ENCODE measurements around the gene IL4I1.

The IL4I1 gene

DNA sequence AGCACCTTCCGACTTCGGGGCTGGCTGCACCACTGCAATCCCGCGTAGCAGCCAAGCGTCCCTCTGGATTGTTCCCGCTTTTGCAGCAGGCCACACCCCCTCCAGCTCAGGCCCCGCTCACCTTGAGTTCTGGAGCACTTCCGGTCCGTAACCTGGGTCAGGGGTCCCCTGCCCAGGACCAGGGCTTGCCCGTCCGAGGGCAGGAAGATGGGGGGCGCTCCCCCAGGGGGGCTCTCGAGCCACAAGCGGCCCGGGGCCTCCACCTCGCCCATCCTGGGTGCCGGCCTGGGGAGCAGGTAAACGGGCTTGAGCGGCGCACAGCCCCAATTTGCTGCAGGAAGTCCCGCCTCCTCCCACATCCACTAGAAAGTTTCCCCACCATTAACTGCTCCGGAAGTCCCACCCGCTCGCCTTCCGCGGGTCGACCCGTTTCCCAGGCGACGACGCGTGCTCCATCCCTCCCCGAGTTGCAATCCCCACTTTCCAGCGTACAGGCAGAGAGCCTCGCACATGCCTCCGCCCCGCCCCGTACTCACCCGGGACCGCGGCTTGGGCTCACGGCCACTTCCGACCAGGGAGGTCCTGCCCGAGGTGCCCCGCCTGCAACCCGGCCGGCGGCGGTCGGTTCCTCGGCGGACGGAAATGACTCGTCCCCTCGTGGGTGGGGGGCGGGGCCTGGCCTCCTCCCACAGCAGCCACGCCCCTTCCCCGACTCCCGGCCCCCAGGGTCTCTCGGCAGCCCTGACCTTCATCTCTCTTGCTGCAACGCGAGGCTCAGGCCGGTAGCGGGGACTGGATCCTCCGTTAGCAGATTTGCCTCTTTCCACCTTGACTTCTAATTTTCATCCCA is 29.5 kb downstream of the IL4I1 start, which contains the start of gene PNKP:
TSS of gene PNKP (minus strand) at position 644 of the 850 bp plus-strand sequence. CDS start at position 272, 372 bp downstream.
- peak; percentile 64 to 96 (median 80) for DNase-seq (ENCODE audit: low read depth in 4 of 4, low spot score in 1 of 4)

DNA sequence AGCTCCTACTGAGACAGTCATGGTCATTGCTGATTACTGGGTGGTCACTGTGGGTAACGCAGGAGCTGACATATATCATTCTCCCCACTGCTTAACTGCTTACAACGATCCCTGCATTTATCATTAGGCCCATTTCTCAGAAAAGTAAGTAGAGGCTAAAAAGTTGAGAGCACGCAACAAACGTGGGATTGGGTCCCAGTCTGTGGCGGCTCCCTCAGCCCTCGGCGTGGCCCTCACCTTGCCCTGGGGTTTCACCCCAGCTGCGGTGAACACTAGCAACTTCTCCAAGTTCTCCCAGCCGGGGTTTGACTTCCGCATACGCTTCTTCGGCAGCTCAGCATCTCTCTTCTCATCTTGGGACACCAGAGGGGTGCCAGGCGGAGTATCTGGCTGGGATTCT is 31.8 kb downstream of the IL4I1 start:
- no peak for DNase-seq (ENCODE audit: low read depth in 4 of 4, low spot score in 1 of 4)

DNA sequence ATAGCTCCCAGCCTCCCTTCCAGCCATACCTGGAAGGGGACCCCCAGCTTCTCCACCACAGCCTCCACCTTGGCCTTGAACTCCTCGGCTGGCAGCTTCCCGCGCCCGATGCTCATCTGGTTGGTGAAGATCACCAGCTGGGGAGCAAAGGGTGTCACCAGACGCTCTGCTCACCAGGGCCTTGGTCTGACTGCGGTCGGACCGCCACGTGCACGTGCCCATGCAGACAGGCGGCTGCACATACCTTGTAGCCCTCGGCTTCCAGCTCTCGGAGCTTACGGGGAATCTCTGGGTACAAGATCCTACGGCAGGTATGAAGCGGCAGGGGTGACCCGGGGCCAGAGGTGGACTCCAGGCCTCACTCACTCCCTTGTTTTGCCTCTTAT is 32.8 kb downstream of the IL4I1 start:
- no peak for DNase-seq (ENCODE audit: low read depth in 4 of 4, low spot score in 1 of 4)

DNA sequence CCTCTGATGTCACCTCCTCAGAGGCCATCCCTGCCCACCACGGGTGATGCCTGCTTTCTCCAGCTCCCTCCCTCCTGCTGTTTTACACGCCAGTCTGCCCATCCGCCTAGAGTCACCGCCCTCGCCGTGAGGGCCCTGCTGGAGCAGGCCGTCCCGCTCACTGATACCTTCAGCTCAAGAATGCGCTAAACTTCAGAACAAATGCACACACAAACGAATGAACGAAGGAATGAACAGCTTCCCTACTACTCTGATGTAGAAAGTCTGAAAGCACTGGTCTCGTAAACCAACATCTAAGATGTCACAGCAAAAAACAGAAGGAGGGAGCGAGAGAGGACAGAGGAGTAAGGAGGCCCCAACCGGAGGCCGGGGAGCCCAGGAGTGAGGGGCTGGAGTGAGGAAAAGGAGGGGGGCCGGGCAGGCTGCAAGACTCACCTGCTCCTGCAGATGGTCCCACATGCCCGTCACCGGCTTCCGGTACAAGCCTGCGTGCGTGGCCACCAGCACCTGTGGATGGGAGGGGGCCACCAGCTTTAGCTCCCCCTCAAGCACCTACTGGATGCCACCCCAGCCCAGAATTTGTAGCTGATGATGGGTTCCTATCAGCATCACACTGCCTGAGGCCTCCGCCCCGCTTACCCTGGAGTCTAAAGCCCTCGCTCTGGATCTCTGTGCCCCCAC is 33.3 kb downstream of the IL4I1 start:
- DNase-seq (ENCODE audit: low read depth in 4 of 4, low spot score in 1 of 4) = no peak

DNA sequence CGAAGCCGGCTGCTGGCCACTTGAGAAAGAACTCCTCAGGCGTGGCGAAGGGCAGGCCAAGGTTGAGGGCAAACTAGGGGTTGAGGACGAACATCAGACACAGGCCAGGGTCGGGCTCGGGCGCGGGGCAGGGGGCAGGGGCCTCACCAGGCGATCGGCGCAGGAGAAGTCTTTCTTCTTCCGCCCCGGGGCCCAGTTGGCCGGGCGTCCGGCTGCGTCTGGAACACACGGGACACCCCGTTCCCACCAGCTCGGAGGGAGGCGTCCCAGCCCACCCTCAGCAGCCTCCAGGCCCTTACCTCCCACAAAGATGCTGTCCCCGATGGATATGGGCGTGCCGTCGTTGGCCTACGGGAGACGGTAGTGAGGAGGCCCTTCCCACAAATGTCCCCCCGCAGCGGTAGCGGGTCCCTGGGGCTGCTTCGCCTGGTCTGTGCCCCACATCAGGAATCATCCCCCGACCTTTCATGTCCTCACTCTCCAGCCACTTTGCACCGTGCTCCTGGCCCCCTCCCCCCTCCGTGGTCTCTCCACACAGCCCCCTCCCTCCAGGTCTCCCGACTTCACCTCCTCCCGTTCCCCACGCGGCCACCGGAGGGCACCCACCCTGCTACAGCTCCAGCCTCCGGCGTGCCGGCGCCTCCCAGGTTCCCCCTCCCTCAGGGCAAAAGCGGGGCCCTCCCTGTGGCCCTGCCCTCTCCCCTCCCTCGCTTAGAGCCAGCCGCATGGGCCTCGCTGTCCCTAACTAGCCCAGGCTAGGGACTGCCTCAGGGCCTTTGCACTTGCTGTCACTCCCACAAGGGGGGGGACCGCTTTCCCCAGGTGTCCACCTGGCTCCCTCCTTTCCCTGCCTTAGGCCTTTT is 34.1 kb downstream of the IL4I1 start:
- no peak for DNase-seq (ENCODE audit: low read depth in 4 of 4, low spot score in 1 of 4)

DNA sequence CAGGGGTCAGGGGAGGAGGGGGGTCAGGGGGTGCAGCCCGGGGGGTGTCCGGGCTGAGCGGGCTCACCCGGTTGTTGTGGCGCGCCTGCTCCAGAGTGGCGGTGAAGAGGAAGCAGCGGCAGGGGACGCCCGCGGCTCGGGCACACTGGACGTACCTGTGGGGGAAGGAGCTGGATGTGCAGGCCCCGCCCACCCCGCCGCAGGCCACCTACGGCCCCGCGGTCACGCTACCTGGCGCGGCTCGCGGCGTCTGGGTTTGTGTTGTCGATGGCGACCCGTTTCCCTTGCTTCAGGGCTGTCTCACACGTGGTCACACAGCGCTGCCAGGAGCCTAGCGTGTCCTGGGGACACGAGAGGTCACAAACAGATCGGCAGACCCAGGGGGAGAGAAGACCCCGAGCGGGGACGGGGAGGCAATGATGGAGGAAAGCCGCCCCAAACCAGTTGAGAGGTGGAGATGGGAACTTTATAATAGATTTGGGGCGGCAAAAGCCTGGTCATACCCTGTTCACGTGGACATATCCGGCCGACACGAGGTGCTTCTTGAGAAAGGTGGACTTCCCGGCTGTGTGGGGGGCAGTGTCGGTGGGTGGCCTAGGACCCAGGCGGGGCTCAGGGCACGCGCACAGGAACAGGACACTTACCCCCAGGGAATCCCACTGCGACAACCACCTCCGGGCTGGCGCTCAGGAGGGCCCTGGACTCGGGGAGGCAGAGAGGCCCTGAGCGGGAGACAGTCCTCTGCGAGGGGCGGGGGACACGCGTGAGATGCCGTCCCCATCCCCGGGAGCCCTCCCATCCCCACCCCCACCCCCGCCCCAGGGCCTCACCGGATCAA is 34.9 kb downstream of the IL4I1 start:
- no peak for DNase-seq (ENCODE audit: low read depth in 4 of 4, low spot score in 1 of 4)

DNA sequence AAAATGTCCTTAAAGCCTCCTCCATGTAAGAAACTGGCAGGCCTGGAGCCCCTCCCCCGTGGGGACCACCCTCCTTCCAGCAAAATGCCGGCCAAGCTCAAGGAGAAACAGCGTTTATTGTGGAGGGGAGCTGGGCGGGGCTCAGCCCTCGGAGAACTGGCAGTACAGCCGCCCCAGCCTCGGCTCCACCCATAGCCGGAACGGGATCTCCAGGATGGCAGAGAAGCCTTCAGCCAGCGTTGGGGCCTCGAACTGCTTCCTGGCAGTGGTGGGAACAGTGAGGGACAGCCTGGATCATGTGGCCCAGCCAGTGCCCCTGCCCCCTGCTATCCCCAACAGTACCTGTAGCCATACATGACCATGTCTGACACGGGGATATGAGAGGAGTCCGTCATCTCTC is 35.6 kb downstream of the IL4I1 start:
- DNase-seq (ENCODE audit: low read depth in 4 of 4, low spot score in 1 of 4) = no peak

DNA sequence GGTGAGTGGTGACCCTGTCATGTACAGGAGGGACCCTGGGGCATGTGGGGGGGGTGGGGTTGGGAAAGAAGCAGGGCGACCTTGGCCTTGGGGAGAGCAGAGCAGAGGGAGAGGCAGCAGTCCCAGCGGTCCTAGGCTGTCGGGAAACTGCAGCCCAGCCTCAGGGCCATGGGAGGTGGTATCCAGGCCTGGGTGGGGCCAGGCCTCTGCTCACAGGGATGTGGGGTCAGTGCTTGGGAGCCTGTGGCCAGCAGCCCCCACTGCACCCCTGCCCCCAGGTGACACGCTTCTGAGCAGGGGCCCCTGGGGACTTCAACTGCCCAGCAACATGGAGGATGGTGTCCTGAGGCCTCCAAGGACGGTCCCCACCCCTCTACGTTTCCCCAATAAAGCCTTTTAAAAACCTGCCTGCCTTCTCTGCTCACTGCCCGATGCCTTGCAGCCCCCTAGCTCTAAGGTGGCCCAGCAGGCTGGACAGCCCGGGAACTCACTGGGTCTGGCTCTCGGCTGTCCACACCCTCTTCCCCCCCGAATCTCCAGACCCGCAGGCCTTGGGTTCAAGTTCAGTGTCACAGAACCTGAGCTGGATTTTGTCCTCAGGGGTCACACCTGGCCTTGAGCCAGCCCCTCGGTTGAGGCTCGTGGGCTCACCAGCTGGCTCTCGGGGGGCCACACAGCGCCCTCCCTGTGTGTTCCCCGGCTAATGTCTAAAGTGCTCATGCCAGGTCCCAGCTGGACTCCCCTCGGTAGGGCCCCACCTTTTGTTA is 36.2 kb downstream of the IL4I1 start:
- DNase-seq (ENCODE audit: low read depth in 4 of 4, low spot score in 1 of 4) = no peak

DNA sequence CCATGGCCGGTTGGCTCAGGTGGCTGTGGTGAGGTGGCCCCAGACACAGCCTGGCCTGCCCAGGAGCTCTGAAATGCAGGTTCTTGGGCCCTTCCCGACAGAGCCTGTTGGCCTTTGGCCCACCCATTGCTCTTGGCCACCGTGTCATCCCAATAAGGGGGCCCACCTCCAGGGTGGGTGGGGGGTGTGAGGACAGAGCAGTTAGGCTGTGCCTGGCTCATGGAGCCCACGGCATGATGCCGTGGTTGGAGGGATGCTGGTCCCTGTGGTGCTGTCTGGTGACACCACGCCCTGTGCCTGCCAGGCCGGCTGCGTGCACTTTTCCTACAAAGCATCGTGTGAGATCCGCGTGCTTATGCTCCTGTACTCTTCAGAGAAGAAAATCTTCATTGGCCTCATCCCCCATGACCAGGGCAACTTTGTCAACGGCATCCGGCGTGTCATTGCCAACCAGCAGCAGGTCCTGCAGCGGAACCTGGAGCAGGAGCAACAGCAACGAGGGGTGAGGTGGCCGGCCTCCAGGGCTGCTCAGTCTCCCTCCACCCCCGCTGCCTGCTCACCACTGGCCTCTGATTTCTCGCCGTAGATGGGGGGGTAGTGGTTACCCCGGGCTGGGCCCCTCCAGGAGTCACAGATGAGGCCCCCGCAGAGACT is 36.9 kb downstream of the IL4I1 start:
- no peak for DNase-seq (ENCODE audit: low read depth in 4 of 4, low spot score in 1 of 4)

DNA sequence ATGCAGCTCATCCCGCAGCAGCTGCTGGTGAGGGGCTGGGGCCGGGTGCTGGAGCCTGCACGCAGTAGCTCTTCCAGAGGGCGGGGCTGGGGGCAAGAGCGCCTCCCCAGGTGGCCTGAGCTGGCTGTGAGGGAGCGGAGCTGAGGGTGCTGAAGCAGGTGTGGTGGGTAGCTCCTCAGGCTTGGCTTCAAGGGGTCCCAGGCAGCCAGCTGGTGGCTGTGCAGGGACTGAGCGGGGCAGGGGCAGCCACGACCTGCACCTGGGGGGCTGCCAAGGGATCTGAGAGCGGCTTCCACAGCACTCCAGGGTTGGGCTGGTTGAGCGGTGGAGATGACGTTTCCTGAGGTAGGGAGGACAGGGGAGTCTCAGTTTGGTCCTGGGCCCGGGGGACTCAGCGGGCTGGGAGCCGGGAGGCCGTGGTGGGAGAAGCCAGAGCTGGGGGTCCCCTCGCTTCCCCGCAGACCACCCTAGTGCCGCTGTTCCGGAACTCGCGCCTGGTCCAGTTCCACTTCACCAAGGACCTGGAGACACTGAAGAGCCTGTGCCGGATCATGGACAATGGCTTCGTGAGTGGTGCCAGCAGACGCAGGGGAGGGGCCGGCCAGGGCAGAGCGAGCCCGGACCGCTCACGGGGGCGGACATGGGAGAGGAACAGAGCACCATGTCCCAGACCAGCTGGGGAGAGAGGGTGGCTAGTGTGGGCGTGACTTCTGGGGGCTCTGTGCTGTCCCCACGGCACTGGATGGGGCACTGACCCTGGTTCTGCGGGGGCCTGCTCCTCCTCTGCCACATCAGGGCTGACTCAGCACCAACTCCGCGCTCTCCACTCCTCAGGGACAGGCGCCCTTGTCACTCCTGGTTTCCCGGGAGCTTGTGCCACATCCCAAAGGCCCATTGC is 38.4 kb downstream of the IL4I1 start:
- DNase-seq (ENCODE audit: low read depth in 4 of 4, low spot score in 1 of 4) = no peak

DNA sequence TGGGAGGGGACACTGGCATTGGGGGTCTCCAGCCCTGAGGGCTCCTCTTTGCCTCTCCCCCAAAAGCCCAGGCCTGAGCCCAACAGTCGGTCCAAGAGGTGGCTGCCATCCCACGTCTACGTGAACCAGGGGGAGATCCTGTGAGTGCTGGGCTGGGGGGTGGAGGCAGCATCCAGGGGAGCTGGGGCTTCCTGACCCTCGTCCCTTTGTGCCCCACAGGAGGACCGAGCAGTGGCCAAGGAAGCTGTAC is 38.9 kb downstream of the IL4I1 start:
- DNase-seq (ENCODE audit: low read depth in 4 of 4, low spot score in 1 of 4) = no peak

DNA sequence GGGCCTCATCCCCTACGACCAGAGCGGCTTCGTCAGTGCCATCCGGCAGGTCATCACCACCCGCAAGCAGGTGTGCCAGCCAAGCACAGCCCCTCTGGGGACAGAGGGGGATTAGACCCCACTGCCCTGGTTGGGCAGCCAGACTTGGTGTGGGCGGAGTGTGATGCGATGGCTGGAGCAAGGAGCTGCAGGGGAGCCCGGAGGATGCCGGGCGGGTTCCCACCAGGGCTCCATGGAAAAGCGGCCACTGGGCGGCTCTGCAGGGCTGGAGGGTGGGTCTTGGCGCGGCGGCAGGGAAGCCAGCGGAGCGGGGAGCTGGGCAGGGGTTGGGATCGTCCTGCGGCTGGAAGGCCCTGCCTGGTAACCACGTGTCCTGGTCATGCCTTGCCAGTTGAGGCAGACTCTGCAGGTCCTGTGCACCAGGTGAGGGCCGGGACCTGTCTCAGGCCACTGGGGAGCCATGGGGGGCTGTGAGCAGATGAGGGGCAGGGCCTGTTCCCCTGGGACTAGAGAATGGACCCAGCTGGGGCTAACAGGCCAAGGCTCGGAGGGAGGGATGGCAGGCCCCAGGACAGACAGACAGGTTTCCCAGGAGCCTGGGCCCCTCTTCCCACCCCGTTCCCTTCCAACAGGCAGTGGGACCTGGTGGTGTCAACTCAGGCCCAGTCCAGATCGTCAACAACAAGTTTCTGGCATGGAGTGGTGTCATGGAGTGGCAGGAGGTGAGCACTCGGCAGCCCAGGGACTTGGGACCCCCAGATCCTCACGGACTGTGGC is 39.4 kb downstream of the IL4I1 start:
- DNase-seq (ENCODE audit: low read depth in 4 of 4, low spot score in 1 of 4) = no peak

DNA sequence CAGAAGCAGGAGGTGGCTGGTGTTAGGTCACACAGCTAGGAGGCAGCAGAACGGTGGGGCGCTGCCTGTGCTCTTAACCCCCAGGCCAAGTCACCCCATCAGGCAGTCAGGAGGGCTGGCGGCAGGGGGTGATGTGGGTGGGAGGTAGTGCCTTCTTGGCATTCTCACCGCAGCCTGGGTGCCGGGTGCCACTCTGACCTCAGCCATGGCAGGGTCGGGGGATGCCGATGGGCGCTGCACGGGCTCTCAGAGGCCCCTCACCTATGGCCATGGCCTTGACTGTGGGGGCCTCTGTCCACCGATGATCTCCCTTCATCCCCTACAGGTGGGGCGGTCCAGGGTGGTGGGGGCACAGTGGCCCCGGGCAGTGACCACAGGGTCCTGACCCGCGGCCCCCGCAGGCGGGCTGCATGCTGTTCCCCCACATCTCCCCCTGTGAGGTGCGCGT is 40.1 kb downstream of the IL4I1 start:
- no peak for DNase-seq (ENCODE audit: low read depth in 4 of 4, low spot score in 1 of 4)

DNA sequence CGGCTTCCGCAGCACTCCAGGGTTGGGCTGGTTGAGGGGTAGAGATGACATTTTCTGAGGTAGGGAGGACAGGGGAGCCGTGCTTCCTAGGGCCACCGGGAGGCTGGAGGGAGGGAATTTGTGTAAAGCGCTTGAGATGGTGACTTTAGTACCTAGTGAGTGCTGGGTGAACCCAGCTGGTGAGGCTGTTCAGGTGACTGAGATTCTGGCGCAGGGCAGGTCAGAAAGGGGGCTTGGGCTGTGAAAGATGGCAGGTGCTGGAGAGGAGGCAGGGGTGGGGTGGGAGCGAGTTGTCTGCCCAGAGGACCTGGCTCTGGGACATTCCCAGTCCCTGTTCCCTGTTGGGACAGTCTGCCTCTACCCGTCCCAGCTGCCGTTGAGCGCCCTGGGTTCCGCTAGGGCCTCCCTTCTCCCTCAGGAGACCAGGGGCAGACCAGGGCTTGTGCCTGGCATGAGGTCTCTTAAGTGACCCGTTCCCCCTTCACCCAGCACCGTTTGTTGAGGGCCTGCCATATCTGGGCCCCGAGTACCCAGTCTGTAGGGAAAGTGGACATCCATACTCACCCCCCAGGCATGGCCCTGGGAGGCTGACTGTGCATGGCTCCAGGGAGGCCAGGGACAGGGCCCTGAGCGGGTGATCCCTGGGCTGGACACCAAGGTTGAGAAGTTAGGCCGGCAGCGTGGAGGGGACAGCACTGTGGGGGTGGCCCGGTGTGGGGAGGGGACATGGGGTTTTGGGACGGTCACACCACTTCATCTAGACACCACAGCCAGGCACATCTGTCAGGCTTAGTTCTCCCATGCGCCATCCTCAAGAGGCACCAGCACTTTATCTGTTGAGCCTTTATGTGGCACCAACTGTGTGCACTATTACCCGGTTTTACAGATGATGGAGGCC is 40.8 kb downstream of the IL4I1 start:
- no peak for DNase-seq (ENCODE audit: low read depth in 4 of 4, low spot score in 1 of 4)

DNA sequence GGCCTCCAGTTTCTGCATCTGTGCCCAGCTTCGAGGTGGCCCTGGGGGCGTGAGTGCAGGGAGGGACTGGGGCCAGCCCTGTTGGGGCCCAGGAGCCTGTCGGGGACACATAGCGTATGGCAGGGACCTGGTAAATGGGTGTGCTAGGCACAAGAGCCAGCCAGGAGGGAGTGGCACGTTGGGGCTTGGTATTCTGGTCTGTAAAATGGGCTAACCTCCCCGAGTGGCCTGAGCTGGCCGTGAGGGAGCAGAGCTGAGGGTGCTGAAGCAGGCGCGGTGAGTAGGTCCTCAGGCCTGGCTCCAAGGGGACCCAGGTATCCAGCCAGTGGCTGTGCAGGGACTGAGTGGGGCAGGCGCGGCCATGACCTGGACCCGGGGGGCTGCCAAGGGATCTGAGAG is 41.4 kb downstream of the IL4I1 start:
- DNase-seq (ENCODE audit: low read depth in 4 of 4, low spot score in 1 of 4) = no peak

DNA sequence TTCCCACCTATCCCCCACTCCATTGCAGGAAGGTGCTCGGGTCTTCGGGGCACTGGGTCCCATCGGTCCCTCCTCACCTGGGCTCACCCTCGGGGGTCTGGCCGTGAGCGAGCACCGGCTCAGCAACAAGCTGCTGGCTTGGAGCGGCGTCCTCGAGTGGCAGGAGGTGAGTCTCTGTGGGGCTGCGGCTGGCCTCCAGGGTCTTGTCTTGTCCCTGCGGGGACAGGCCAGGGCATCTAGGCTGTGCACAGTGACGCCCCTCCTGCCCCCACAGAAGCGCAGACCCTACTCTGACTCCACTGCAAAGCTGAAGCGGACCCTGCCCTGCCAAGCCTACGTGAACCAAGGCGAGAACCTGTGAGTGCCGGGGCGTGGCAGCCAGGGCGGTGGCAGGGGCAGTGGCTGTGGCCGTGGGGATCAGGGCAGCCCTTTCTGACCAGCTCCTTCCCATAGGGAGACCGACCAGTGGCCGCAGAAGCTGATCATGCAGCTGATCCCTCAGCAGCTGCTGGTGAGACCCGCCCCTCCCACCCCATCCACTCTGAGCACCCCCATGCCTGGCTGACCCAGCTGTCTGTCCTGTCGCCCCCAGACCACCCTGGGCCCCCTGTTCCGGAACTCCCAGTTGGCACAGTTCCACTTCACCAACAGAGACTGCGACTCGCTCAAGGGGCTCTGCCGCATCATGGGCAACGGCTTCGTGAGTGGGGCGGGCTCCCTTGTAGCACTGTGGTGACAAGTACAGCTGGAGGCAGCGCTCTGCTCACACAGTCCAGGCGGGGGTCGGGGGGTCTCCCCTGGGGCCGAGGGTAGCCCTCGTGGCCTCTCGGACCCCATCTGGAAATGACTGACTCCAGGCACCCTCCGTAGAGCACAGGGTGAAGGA is 42.1 kb downstream of the IL4I1 start:
- DNase-seq (ENCODE audit: low read depth in 4 of 4, low spot score in 1 of 4) = no peak
